HEK293 (cell line): ENCODE data around the gene CPNE2.

Experiments used
- CTCF ChIA-PET: fragments of 350-600 bp; formaldehyde crosslinking; extraction: SDS; loops from one replicate; lab custom pipeline; 2021; ENCODE audit warnings: antibody characterized with exemption; lab: Yijun Ruan, JAX
- POLR2A ChIA-PET: fragments of 300-600 bp; formaldehyde crosslinking; extraction: SDS; loops from one replicate; lab custom pipeline; 2020; ENCODE audit warnings: antibody characterized with exemption, inconsistent platforms; lab: Yijun Ruan, JAX
- H3K27ac ChIP-seq: fragments of 200-500 bp; sonication (Bioruptor generic); 2 replicates; pipeline ENCODE4 v1.5.1; 2014; ENCODE audit warnings: low read depth, low read length, control low read depth, inconsistent platforms; ENCODE audit errors: extremely low read depth
- H3K36me3 ChIP-seq, 2 experiments: fragments of 200-500 bp in 1 of 2; sonication (Bioruptor generic) in 1 of 2; 1 replicate in 1 of 2; 2 replicates in 1 of 2; pipeline ENCODE4 v1.5.1; 2014 to 2017; ENCODE audit warnings: inconsistent platforms in 2 of 2, low read length in 2 of 2; ENCODE audit not compliant: control insufficient read depth in 2 of 2, insufficient read depth in 1 of 2
- H3K4me1 ChIP-seq: fragments of 200-500 bp; sonication (Bioruptor generic); 2 replicates; pipeline ENCODE4 v1.5.1; 2014; ENCODE audit warnings: mild to moderate bottlenecking, low read length, inconsistent platforms; ENCODE audit not compliant: control insufficient read depth, insufficient read depth
- H3K4me3 ChIP-seq: 2 replicates; pipeline ENCODE4 v1.5.1; 2011; ENCODE audit warnings: low read depth, mild to moderate bottlenecking, control low read depth, low read length, moderate library complexity
- H3K9me3 ChIP-seq: fragments of 200-500 bp; sonication (Bioruptor generic); 2 replicates; pipeline ENCODE4 v1.5.1; 2014; ENCODE audit warnings: low read depth, low read length, inconsistent platforms; ENCODE audit not compliant: control insufficient read depth, insufficient read depth
- BCL11B ChIP-seq: fragments of 450-650 bp; formaldehyde crosslinking; IDR thresholded peaks from 2 replicates; pipeline ENCODE4 v1.5.1; 2016; ENCODE audit warnings: low read depth, missing biosample characterization, missing genetic modification characterization
- FEZF1 ChIP-seq: fragments of 450-650 bp; formaldehyde crosslinking; IDR thresholded peaks from 2 replicates; pipeline ENCODE4 v1.5.1; 2016; ENCODE audit warnings: missing biosample characterization, missing genetic modification characterization
- GLIS2 ChIP-seq: fragments of 450-650 bp; formaldehyde crosslinking; IDR thresholded peaks from 2 replicates; pipeline ENCODE4 v1.5.1; 2016; ENCODE audit warnings: missing biosample characterization, missing genetic modification characterization
- HOXA7 ChIP-seq: sonication (generic); formaldehyde crosslinking; IDR thresholded peaks from 2 replicates; pipeline ENCODE4 v1.8.1; 2022; ENCODE audit warnings: missing genetic modification reagents, borderline replicate concordance
- INSM2 ChIP-seq: fragments of 450-650 bp; formaldehyde crosslinking; IDR thresholded peaks from 2 replicates; pipeline ENCODE4 v1.5.1; 2016; ENCODE audit warnings: missing biosample characterization, missing genetic modification characterization
- KLF9 ChIP-seq: fragments of 450-650 bp; formaldehyde crosslinking; IDR thresholded peaks from 2 replicates; pipeline ENCODE4 v1.5.1; 2016; ENCODE audit warnings: missing biosample characterization, missing genetic modification characterization, low read depth
- PATZ1 ChIP-seq: fragments of 450-650 bp; formaldehyde crosslinking; IDR thresholded peaks from 2 replicates; pipeline ENCODE4 v1.5.1; 2016; ENCODE audit warnings: missing biosample characterization, missing genetic modification characterization
- SALL2 ChIP-seq: fragments of 450-650 bp; formaldehyde crosslinking; IDR thresholded peaks from 2 replicates; pipeline ENCODE4 v1.5.0; 2017; ENCODE audit warnings: missing biosample characterization, mild to moderate bottlenecking, missing genetic modification characterization, borderline replicate concordance
- SCRT2 ChIP-seq: fragments of 450-650 bp; formaldehyde crosslinking; IDR thresholded peaks from 2 replicates; pipeline ENCODE4 v1.5.1; 2016; ENCODE audit warnings: missing biosample characterization, missing genetic modification characterization
- WT1 ChIP-seq: fragments of 450-650 bp; formaldehyde crosslinking; IDR thresholded peaks from 2 replicates; pipeline ENCODE4 v1.5.1; 2016; ENCODE audit warnings: missing biosample characterization, missing genetic modification characterization
- ZBTB17 ChIP-seq: fragments of 450-650 bp; formaldehyde crosslinking; IDR thresholded peaks from 2 replicates; pipeline ENCODE4 v1.5.1; 2016; ENCODE audit warnings: missing biosample characterization, missing genetic modification characterization
- ZNF10 ChIP-seq: fragments of 450-650 bp; formaldehyde crosslinking; IDR thresholded peaks from 2 replicates; pipeline ENCODE4 v1.5.1; 2017; ENCODE audit warnings: missing biosample characterization, missing genetic modification characterization
- ZNF114 ChIP-seq: fragments of 450-650 bp; formaldehyde crosslinking; IDR thresholded peaks from 2 replicates; pipeline ENCODE4 v1.5.0; 2017; ENCODE audit warnings: missing biosample characterization, missing genetic modification characterization
- ZNF18 ChIP-seq: fragments of 450-650 bp; formaldehyde crosslinking; IDR thresholded peaks from 2 replicates; pipeline ENCODE4 v1.5.1; 2016; ENCODE audit warnings: missing biosample characterization, missing genetic modification characterization
- ZNF223 ChIP-seq: fragments of 450-650 bp; formaldehyde crosslinking; IDR thresholded peaks from 2 replicates; pipeline ENCODE4 v1.5.1; 2016; ENCODE audit warnings: missing biosample characterization, missing genetic modification characterization
- ZNF335 ChIP-seq: fragments of 450-650 bp; formaldehyde crosslinking; conservative IDR thresholded peaks from 2 replicates; pipeline ENCODE4 v1.5.1; 2016; ENCODE audit warnings: missing biosample characterization, missing genetic modification characterization
- ZNF350 ChIP-seq: fragments of 450-650 bp; formaldehyde crosslinking; IDR thresholded peaks from 2 replicates; pipeline ENCODE4 v1.5.0; 2017; ENCODE audit warnings: missing biosample characterization, mild to moderate bottlenecking, missing genetic modification characterization
- ZNF529 ChIP-seq: fragments of 450-650 bp; formaldehyde crosslinking; IDR thresholded peaks from 2 replicates; pipeline ENCODE4 v1.5.1; 2017; ENCODE audit warnings: missing genetic modification characterization, missing biosample characterization; ENCODE audit not compliant: insufficient replicate concordance
- ZNF555 ChIP-seq: fragments of 450-650 bp; formaldehyde crosslinking; conservative IDR thresholded peaks from 2 replicates; pipeline ENCODE4 v1.5.1; 2017; ENCODE audit warnings: missing biosample characterization, mild to moderate bottlenecking, missing genetic modification characterization, inconsistent platforms
- ZNF610 ChIP-seq: fragments of 450-650 bp; formaldehyde crosslinking; IDR thresholded peaks from 2 replicates; pipeline ENCODE4 v1.5.1; 2016; ENCODE audit warnings: missing biosample characterization, missing genetic modification characterization, borderline replicate concordance
- ZNF623 ChIP-seq: fragments of 450-650 bp; formaldehyde crosslinking; IDR thresholded peaks from 2 replicates; pipeline ENCODE4 v1.5.1; 2016; ENCODE audit warnings: missing biosample characterization, missing genetic modification characterization
- ZSCAN16 ChIP-seq: fragments of 450-650 bp; formaldehyde crosslinking; IDR thresholded peaks from 2 replicates; pipeline ENCODE4 v1.5.1; 2016; ENCODE audit warnings: missing biosample characterization, missing genetic modification characterization
- TF ChIP-seq, protein P1 (sequence below): fragments of 450-650 bp; formaldehyde crosslinking; IDR thresholded peaks from 2 replicates; pipeline ENCODE4 v1.5.1; 2016; ENCODE audit warnings: missing biosample characterization, missing genetic modification characterization, low read depth

CPNE2 gene

DNA sequence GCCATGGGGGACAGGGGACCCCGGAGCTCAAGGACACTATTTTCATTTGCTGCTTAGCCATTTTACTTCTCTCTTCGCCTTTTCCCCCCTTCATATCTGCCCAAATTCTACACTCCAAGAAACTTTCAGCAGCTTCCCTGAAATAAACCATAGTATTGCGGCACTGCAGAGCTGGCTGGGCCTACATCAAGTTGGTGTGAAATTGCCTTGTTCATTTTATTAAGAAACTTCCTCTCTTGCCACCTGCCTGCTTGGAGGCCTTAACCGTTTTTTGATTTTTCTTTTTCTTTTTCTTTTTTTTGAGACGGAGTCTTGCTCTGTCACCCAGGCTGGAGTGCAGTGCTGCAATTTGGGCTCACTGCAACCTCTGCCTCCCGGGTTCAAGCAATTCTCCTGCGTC is 7.4 kb upstream of the CPNE2 start (continued):
- TF ChIP-seq PATZ1 (tag by site-specific recombination) (no peak), ZNF555 (tag by site-specific recombination) (no peak), ZNF114 (tag by site-specific recombination) (no peak), GLIS2 (tag by site-specific recombination) (no peak), ZNF610 (tag by site-specific recombination) (no peak), ZNF10 (tag by site-specific recombination) (no peak), KLF9 (no peak), HOXA7 (CRISPR knock-in tag) (no peak), ZNF18 (tag by site-specific recombination) (no peak), SCRT2 (tag by site-specific recombination) (no peak), ZNF529 (tag by site-specific recombination) (no peak), ZNF223 (tag by site-specific recombination) (no peak)
- TF ChIP-seq, protein P1, sequence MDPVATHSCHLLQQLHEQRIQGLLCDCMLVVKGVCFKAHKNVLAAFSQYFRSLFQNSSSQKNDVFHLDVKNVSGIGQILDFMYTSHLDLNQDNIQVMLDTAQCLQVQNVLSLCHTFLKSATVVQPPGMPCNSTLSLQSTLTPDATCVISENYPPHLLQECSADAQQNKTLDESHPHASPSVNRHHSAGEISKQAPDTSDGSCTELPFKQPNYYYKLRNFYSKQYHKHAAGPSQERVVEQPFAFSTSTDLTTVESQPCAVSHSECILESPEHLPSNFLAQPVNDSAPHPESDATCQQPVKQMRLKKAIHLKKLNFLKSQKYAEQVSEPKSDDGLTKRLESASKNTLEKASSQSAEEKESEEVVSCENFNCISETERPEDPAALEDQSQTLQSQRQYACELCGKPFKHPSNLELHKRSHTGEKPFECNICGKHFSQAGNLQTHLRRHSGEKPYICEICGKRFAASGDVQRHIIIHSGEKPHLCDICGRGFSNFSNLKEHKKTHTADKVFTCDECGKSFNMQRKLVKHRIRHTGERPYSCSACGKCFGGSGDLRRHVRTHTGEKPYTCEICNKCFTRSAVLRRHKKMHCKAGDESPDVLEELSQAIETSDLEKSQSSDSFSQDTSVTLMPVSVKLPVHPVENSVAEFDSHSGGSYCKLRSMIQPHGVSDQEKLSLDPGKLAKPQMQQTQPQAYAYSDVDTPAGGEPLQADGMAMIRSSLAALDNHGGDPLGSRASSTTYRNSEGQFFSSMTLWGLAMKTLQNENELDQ = no peak

DNA sequence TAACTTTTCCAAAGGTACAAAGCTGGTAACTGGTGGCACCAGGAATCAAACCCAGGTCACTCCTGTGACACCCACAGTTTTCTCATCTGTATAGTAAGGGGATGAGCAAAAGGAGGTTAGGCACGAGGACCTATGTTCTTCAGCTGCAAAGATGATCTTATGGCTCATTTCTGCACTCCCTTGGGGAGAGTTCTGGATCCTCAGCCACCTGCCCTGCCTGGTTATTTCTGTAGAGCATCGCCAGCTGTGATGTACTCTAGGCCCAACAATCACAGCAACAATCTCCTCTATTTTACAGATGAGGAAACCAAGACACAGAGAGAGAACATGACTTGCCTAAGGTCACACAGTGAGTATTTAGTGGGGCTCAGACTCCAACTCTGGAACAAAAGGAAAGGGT is 5.4 kb upstream of the CPNE2 start:
- CTCF ChIA-PET = interaction anchor here (0.6 to 1.3 kb wide), 2 partner anchors 81 to 335 kb away, joined by 3 read pairs; no protein-coding TSS in a partner anchor
- Histone ChIP-seq H3K4me1 (no peaks in the 10 kb centered on the region; the same call in 1 of the 2 replicates), H3K9me3 (no peaks in the 10 kb centered on the region), H3K36me3 (no peaks in the 10 kb centered on the region), H3K4me3 (no peak overlapping the region), H3K27ac (no peak overlapping the region)
- POLR2A ChIA-PET = no interaction called here
- TF ChIP-seq ZNF623 (tag by site-specific recombination) (no peak), ZNF335 (tag by site-specific recombination) (no peak), INSM2 (tag by site-specific recombination) (no peak)

DNA sequence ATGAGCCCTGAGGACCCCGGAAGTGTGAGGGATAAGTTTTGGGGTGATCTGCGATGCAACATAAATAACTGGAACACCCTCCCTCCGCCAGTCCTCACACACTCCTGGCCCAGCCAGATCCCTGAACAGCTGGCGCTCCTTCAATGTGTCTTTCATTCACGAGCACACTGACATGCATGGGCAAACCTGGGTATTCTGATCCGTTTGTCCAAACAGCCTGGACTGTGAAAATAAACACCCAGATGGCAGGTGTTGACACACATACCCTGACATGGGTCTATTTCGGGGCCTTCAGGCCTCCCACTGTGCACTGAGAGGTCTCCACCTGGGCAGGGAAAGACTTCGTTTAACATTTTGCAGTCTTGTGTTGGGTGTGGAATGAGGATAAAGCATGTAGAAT is 3.0 kb upstream of the CPNE2 start:
- ChIA-PET POLR2A (no interaction called here), CTCF (no interaction called here)
- Histone ChIP-seq H3K4me3 (no peak overlapping the region), H3K9me3 (no peaks in the 10 kb centered on the region), H3K4me1 (no peaks in the 10 kb centered on the region; the same call in 1 of the 2 replicates), H3K27ac (no peak overlapping the region), H3K36me3 (no peaks in the 10 kb centered on the region)
- TF ChIP-seq, protein P1 = no peak
- TF ChIP-seq BCL11B (tag by site-specific recombination) (no peak), ZNF18 (tag by site-specific recombination) (no peak), ZBTB17 (no peak), FEZF1 (tag by site-specific recombination) (no peak), WT1 (tag by site-specific recombination) (no peak), ZNF350 (tag by site-specific recombination) (no peak), SALL2 (tag by site-specific recombination) (no peak), ZSCAN16 (tag by site-specific recombination) (no peak)
